ENCODE results near the gene MGAT4A. TPM values are rescaled to one million over a fixed set of nuclear protein-coding genes. Genes with fewer than 3 reads are reported as not detected.
A peak's percentile ranks its signal among the peaks of the same experiment; 100 is the strongest.

The MGAT4A gene
- total RNA-seq, 2 experiments from 2014 or later: 200 to 204 TPM

GRCh38 chr2:98704499-98705332 is 26.2 kb downstream of the MGAT4A start:
- Histone ChIP-seq H3K4me3 (ENCODE audit: low read length) (no peak overlapping the region), H3K9me3 (ENCODE audit: control insufficient read depth in 1 of 2, insufficient read depth in 1 of 2, low read length in 2 of 2) (no peaks in the 10 kb centered on the region), H3K36me3 (ENCODE audit: insufficient read depth, low read length) (peaks cover 22% of the 10 kb centered on the region), H3K4me1 (ENCODE audit: insufficient read depth, low read length) (peaks cover 73% of the 10 kb centered on the region), H3K27me3 (ENCODE audit: control insufficient read depth in 1 of 2, insufficient read depth in 2 of 2, low read length in 2 of 2) (no peaks in the 10 kb centered on the region), H3K27ac (ENCODE audit: low read depth in 1 of 2, low read length in 2 of 2) (peak overlapping the region; percentile 12 to 18)
- Mint-ChIP-seq H3K27me3 (no peaks in the 10 kb centered on the region), H3K4me3 (peak overlapping the region; percentile 22), H3K27ac (peak overlapping the region; percentile 81), H3K9me3 (no peaks in the 10 kb centered on the region), H3K36me3 (ENCODE audit: low read depth) (peaks cover 60% of the 10 kb centered on the region), H3K4me1 (ENCODE audit: low read depth) (peaks cover 83% of the 10 kb centered on the region)
- intact Hi-C loops (cut with DNase I, micrococcal nuclease): loop anchor here in 1 of 2 experiments (5.0 kb wide), 1 partner anchor 572 kb away; no protein-coding TSS in a partner anchor
- DNase-seq: no peak
- TF ChIP-seq CTCF (IDR thresholded peaks at IDR 0.05): no peak
- CTCF ChIA-PET: interaction anchor here (0.6 to 1.6 kb wide), 5 partner anchors 10 to 55 kb away, joined by 3 to 5 read pairs (median 5); partner anchors contain the start of gene MGAT4A
- POLR2A ChIA-PET: interaction anchor here (0.6 to 2.6 kb wide), 10 partner anchors 13 to 55 kb away, joined by 3 to 8 read pairs (median 4); partner anchors contain the start of gene MGAT4A
- ATAC-seq (ENCODE audit: poor library complexity): no peak

- POLR2A ChIA-PET: interaction anchor here (0.6 to 2.6 kb wide), 8 partner anchors 12 to 54 kb away, joined by 3 to 8 read pairs (median 4); partner anchors contain the start of gene MGAT4A
- Mint-ChIP-seq H3K9me3 (no peaks in the 10 kb centered on the region), H3K36me3 (ENCODE audit: low read depth) (peaks cover 62% of the 10 kb centered on the region), H3K4me3 (peak overlapping the region; percentile 2), H3K27me3 (no peaks in the 10 kb centered on the region), H3K27ac (peak overlapping the region; percentile 81), H3K4me1 (ENCODE audit: low read depth) (peaks cover 83% of the 10 kb centered on the region)
- no peak for TF ChIP-seq CTCF (IDR thresholded peaks at IDR 0.05)
- Histone ChIP-seq H3K4me3 (ENCODE audit: low read length) (no peak overlapping the region), H3K27ac (ENCODE audit: low read depth in 1 of 2, low read length in 2 of 2) (peak overlapping the region; percentile 13 to 36), H3K9me3 (ENCODE audit: control insufficient read depth in 1 of 2, insufficient read depth in 1 of 2, low read length in 2 of 2) (no peaks in the 10 kb centered on the region), H3K4me1 (ENCODE audit: insufficient read depth, low read length) (peaks cover 72% of the 10 kb centered on the region), H3K36me3 (ENCODE audit: insufficient read depth, low read length) (peaks cover 28% of the 10 kb centered on the region), H3K27me3 (ENCODE audit: control insufficient read depth in 1 of 2, insufficient read depth in 2 of 2, low read length in 2 of 2) (no peaks in the 10 kb centered on the region)
- intact Hi-C loops (cut with DNase I, micrococcal nuclease): no loop called here
- ATAC-seq (ENCODE audit: poor library complexity): no peak
- CTCF ChIA-PET: interaction anchor here (0.6 to 1.5 kb wide), 6 partner anchors 27 to 133 kb away, joined by 3 to 5 read pairs (median 4); partner anchors contain the start of gene MGAT4A
- DNase-seq: no peak
Measured at GRCh38 chr2:98703738-98704137, 27.2 kb downstream of the MGAT4A start.

- Histone ChIP-seq H3K27ac (ENCODE audit: low read depth in 1 of 2, low read length in 2 of 2) (peak overlapping the region; percentile 13 to 42), H3K4me3 (ENCODE audit: low read length) (no peak overlapping the region), H3K4me1 (ENCODE audit: insufficient read depth, low read length) (peaks cover 72% of the 10 kb centered on the region), H3K9me3 (ENCODE audit: control insufficient read depth in 1 of 2, insufficient read depth in 1 of 2, low read length in 2 of 2) (no peaks in the 10 kb centered on the region), H3K27me3 (ENCODE audit: control insufficient read depth in 1 of 2, insufficient read depth in 2 of 2, low read length in 2 of 2) (no peaks in the 10 kb centered on the region), H3K36me3 (ENCODE audit: insufficient read depth, low read length) (peaks cover 26% of the 10 kb centered on the region)
- Mint-ChIP-seq H3K27me3 (no peaks in the 10 kb centered on the region), H3K4me1 (ENCODE audit: low read depth) (peaks cover 84% of the 10 kb centered on the region), H3K9me3 (no peaks in the 10 kb centered on the region), H3K36me3 (ENCODE audit: low read depth) (peaks cover 67% of the 10 kb centered on the region), H3K4me3 (peak overlapping the region; percentile 56), H3K27ac (peak overlapping the region; percentile 81)
- ChIA-PET CTCF (interaction anchor here (0.6 to 2.9 kb wide), 6 partner anchors 27 to 134 kb away, joined by 3 to 10 read pairs (median 4); partner anchors contain the start of gene MGAT4A), POLR2A (interaction anchor here (0.9 to 2.6 kb wide), 3 partner anchors 24 to 28 kb away, joined by 3 to 8 read pairs (median 7); partner anchors contain the start of gene MGAT4A)
- TF ChIP-seq CTCF (IDR thresholded peaks at IDR 0.05): no peak
- intact Hi-C loops (cut with DNase I, micrococcal nuclease): no loop called here
- ATAC-seq (ENCODE audit: poor library complexity) (peak; percentile 53), DNase-seq (no peak)
Measured at GRCh38 chr2:98702858-98703620, 27.9 kb downstream of the MGAT4A start.
